ENCODE results near the gene SLC9A8.
"Not testable (repeated sequence)": the region's sequence is repeated elsewhere in the genome, so short reads cannot be mapped to it uniquely, and the experiment has no call there.

Gene SLC9A8

DNA sequence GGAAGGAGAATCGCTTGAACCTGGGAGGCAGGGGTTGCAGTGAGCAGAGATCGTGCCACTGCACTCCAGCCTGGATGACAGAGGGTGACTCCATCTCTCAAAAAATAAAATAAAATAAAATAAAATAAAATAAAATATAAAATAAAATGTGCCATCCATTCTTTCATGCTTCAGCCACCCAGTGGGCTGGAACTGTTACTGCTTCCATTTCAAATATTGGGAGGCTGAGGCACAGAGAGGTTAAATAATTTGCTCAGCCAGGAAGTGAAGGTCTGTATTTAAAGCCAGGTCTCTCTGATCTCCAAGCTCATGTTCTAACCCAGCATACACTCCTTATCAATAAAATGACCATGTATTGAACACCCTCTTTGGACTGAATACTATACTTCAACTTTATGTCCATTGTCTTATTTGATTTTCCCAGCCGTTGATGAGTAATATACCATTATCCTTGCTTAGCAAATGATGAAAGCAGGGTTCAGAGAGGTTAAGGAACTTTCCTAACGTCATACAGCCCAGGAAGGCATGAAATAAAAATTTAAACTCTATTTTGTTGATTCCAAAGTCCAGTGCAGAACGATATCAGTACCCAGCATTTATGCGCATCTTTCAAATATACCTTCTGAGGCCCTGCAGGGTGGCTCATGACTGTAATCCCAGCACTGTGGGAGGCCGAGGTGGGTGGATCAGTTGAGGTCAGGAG is 25.8 kb upstream of the SLC9A8 start:
- in situ Hi-C loops (cut with HindIII; ENCODE audit: low sequenced_read_pairs) = no loop called here

DNA sequence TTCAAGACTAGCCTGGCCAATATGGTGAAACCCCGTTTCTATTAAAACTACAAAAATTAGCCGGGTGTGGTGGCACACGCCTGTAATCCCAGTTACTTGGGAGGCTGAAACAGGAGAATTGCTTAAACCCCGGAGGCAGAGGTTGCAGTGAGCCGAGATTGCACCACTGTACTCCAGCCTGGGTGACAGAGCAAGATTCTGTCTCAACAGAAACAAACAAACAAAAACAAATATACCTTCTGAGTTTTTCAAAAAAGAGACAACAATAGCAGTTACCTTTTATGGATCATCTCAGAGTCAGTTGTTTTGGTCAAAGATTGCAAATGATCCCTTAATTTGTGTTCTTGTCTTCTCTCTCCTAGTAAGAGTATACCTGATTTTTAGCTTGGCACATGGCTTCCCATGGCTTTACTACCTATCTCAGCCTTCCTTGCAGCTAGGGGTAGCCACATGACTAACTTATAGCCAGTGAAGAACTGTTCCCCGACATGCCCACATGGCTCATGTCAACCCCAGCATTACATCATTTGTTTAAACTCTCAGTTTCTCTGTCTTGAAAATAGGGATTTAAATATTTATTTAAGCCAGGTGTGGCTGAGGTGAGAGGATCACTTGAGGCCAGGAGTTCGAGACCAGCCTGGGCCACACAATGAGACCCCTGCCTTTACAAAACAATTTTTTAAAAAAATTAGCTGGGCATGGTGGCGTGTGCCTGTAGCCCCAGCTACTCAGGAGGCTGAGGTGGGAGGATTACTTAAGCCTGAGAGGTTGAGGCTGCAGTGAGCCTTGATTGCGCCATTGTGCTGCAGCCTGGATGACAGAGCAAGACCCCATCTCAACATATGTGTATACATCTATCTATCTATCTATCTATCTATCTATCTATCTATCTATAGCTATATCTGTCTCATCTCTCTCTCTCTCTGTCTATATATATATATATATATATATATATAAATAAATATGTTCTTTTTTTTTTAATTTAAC is 25.0 kb upstream of the SLC9A8 start:
- in situ Hi-C loops (cut with HindIII; ENCODE audit: low sequenced_read_pairs) = no loop called here

DNA sequence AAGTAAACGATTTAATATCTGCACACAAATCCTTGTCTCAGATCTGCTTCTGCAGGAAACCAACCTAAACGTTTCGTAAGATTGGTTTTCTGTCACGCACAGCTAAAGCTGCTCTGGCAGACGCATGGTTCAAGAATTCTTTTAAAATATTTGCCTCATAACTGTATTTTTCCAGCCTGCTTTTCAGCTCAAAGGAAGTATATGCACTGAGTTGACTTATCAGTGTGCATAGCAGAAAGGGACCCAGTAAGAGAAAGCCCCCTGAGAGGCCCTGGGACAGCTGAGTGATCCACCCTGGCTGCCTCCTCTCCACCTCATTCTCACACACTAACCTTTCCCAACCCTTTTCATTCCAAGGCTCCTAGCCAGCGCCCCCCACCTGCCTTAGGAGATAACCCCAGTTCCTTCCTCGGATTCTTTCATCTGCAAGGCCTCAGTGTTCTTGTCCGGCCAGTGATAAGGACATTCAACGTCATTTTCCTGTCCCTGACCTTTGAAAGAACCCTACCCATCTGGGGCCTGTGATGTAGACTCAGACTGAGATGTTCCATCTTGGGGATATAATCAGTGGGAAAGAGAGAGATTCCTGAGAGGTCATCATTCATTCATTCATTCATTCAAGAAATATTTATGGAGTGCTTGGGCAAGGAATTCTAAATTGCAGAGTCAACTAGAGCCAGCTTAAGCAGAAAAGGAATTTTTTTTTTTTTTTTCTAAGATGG is 22.4 kb upstream of the SLC9A8 start:
- in situ Hi-C loops (cut with HindIII; ENCODE audit: low sequenced_read_pairs) = no loop called here

DNA sequence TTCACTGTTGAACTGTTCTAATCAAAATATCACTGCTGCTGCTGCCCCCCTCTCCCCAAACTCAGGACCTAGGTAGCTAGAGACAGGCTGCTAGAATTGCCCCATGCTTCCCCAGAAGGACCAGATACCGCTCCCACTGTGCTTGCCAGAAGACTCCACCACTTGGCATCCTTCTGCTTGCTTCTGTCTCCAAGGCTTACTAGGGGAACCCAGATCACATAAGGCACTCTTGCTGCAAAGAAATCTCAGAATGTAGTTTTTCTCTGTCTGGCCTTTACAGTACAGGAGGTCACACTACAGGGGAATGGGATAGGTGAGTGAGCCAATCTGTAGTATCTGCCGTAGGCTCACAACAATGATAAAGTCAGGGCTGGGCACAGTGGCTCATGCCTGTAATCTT is 21.5 kb upstream of the SLC9A8 start:
- in situ Hi-C loops (cut with HindIII; ENCODE audit: low sequenced_read_pairs) = no loop called here

DNA sequence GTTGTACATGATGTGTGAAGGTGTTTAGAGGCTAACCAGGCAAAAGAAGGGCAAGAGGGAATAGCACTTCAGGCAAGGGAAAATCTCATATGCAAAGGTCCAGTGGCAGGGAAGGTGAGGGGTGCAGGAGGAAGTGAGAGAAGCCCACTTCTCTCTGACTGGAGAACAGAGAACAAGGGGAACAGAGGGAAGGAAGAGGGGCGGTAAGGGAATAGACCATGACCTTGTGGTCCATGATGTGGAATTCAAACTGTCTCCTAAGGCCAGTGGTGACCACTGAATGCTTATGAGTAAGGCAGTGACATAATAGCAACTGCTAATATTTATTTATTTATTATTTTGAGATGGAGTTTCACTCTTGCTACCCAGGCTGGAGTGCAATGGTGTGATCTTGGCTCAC is 20.6 kb upstream of the SLC9A8 start:
- in situ Hi-C loops (cut with HindIII; ENCODE audit: low sequenced_read_pairs) = no loop called here

DNA sequence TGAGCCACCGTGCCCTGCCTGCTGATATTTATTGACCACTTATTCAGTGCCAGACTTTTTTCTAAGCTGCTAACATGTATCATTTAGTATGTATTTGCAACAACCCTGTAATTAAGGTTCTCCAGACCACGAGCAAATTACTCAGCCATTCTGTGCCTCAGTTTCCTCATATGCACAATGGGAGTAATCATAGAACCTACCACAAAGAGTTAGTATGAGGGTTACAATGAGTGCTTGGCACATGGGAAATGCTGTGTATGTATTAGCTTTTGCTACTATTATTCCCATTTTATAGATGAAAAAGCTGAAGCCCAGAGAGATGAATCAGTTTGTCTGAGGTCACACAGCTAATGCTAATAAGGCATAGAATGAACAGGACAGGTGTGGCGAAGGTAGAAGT is 20.0 kb upstream of the SLC9A8 start:
- in situ Hi-C loops (cut with HindIII; ENCODE audit: low sequenced_read_pairs) = no loop called here

DNA sequence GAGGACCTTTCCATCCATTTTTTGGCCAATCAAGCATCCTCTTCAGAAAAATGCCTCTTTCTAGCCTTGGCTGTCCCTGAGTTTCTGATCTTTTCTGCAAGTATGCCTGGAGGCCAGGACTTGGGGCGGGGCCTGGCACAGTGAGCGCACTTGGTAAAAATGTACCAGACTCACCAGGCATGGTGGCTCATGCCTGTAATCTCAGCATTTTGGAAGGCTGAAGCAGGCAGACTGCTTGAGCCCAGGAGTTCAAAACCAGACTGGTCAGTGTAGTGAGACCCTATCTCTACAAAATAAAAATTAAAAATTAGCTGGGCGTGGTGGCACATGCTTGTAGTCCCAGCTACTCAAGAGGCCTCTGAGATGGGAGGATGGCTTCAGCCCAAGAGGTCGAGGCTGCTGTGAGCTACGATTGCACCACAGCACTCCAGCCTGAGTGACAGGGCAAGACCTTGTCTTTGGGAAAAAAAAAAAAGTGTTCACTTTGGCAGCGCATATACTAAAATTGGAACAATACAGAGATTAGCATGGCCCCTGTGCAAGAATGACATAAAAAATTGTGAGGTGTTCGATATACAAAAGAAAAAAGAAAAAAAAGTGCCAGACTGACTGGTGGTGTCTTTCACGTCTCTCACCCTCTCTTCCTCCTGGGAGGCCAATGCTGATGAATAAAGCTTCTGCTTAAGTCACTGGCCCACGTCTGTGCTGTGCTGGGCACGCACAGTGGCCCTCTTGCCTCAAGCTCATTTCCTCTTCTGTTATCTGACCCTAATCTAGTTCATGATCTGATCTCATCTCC is 18.1 kb upstream of the SLC9A8 start:
- in situ Hi-C loops (cut with HindIII; ENCODE audit: low sequenced_read_pairs) = no loop called here

DNA sequence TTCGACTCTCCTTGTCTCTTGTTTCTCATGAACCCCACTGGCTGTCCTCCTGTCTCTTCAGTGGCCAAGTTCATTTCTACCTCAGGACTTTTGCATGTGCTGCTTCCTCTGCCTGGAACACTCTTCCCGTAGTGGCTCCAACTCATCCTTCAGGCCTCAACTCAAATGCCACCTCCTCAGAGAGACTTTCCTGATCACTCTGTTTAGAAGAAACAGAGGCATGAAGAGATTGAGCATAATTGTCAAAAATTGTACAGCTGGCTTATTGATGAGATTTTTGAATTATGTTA is 17.5 kb upstream of the SLC9A8 start:
- in situ Hi-C loops (cut with HindIII; ENCODE audit: low sequenced_read_pairs) = no loop called here

DNA sequence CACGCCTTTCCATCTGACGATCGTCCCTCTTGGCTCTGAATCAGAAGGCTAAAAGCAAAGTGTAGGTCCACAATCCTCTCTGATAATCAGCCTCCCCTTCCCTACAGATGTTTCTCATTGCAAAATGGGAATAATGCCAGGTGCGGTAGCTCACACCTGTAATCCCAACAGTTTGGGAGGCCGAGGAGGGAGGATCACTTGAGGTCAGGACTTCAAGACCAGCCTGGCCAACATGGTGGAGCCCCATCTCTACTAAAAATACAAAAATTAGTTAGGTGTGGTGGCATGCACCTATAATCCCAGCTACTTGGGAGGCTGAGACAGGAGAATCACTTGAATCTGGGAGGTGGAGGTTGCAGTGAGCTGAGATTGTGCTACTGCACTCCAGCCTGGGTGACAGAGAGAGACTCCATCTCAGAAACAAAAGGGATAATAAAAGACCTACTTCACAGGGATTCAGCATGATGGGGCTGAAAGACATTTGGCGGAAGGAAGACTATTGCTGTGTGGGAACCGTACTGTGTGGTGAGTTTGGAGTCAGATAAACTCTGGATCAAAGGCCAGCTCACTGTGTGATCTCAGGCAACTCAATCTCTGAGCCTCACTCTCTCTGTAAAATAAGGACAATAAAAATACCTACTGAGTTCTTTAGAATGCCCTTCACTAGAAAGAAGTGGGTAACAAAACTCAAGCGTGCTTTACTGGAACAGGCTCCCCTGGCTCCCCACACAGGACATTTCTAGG is 15.9 kb upstream of the SLC9A8 start:
- in situ Hi-C loops (cut with HindIII; ENCODE audit: low sequenced_read_pairs) = no loop called here

DNA sequence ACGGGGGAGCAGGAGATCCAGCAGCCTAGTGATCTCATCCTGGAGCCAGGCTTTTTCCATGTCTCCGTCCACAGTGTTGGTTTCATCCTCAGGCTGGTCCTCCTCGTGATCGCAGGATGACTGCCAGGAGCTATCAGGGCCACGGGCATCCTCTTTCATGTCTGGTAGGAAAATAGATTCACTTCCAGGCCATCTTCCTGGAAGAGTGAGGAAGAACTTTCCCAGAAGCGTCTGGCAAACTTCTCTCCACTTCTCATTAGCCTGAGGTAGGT is 15.3 kb upstream of the SLC9A8 start:
- in situ Hi-C loops (cut with HindIII; ENCODE audit: low sequenced_read_pairs) = no loop called here

DNA sequence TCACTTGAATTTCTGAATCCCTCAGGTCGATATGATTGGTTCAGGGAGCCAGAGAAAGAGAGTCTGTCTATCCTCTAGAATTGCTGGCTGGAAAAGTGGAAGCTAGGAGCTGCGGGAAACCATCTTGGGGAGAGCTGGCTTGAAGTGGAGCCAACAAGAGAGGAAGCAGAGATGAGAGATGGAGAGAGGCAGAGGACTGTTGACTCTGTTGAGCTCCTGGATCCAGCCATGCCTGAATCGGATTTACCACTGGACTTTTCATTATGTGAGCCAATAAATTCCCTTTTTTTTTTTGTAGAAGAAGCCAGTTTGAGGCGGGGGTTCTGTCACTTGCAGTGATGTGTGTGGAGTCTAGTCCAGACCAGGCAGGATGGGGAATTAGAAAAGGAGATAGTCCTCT is 13.9 kb upstream of the SLC9A8 start:
- in situ Hi-C loops (cut with HindIII; ENCODE audit: low sequenced_read_pairs) = no loop called here

DNA sequence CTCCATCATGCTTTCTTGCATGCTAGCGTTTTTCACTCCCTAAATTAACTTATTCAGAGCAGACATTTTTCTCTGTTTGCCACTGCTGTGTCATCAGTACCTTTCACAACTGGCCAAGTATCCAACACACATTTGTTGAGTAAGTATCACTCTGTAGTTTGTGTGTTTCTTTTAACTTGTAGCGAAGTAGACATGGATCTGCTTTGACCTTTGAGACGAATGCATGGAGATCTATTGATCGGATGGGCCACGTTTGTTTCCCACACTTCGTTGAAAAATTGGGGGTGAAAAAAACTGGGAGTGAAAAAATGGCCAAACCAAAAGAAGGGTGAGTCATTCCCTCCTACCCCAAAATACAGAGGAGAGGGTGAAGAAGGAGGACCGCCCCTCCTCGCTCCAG is 12.9 kb upstream of the SLC9A8 start:
- in situ Hi-C loops (cut with HindIII; ENCODE audit: low sequenced_read_pairs) = no loop called here

DNA sequence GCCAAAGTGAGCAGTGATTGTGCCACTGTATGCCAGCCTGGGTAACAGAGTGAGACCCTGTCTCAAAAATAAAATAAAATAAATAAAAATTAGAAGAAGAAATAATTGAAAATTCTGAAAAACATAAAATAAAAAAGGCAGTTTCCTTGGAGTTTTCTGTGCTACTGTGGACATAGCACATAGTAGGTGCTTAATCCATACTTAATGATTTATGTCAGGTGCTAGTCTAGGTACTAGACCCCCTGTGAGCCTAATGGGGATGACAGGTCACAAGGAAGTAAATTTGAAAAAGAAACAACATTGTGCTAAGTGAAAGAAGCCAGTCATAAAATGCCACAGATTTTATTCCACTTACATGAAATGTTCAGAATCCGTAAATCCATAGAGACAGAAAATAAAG is 9.2 kb upstream of the SLC9A8 start:
- in situ Hi-C loops (cut with HindIII; ENCODE audit: low sequenced_read_pairs) = no loop called here

DNA sequence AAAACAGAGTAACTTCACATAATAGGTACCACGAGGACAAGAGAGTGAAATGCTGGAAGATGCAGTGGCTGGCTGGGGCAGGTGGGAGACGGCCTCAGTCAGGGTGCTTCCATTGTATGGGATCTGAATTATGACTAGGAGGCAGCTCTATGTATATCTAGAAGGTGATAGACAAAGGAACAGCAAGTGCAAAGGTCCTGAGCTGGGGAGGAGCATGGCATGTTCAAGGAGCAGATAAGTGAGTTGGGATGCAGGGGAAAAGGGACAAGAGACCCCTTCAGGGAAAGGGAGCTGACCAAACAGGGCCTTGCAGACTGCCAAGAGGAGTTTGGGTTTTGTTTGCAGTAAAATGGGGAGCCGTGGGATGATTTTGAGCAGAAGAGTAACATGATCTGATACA is 8.3 kb upstream of the SLC9A8 start:
- in situ Hi-C loops (cut with HindIII; ENCODE audit: low sequenced_read_pairs) = no loop called here

DNA sequence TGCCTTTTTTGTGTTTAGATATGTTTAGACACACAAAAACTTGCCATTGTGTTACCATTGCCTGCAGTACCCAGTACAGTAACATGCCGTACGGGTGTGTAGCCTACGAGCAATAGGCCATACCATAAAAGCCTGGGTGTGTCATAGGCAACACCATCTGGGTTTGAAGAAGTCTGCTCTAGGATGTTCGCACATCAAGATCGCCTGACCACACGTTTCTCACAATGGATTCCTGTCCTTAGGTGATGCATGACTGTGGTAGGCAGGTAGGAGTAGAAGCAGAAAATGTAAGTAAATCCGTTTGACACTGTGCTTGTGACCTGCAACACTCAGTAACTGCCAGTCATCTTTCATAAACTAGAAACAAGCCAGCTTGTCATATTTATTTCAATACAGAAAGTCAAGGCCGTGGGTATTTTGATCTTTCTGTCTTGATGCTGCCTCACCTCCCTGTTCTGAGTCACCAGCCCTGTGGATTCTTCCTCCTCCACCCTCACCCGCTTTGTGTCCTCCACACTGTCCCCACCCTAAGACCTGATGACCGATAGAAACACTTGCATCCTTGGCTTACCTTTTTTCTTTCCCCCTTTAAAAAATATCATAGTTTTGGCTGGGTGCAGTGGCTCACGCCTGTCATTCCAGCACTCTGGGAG is 7.3 kb upstream of the SLC9A8 start:
- in situ Hi-C loops (cut with HindIII; ENCODE audit: low sequenced_read_pairs) = not testable (repeated sequence)

DNA sequence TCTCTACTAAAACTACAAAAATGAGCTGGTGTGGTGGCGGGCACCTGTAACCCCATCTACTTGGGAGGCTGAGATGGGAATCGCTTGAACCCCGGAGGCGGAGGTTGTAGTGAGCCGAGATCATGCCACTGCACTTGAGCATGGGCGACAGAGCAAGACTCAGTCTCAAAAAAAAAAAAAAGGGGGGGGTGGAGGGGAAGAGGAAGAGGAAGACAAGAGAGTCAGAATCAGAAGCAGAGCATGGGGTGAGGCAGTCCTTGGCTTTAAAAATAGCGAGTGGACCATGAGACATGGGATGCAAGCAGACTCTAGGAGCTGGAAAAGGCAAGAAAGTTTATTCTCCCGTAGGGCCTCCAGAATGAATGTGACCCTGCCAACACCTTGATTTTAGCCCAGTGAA is 3.9 kb upstream of the SLC9A8 start:
- in situ Hi-C loops (cut with HindIII; ENCODE audit: low sequenced_read_pairs) = no loop called here

DNA sequence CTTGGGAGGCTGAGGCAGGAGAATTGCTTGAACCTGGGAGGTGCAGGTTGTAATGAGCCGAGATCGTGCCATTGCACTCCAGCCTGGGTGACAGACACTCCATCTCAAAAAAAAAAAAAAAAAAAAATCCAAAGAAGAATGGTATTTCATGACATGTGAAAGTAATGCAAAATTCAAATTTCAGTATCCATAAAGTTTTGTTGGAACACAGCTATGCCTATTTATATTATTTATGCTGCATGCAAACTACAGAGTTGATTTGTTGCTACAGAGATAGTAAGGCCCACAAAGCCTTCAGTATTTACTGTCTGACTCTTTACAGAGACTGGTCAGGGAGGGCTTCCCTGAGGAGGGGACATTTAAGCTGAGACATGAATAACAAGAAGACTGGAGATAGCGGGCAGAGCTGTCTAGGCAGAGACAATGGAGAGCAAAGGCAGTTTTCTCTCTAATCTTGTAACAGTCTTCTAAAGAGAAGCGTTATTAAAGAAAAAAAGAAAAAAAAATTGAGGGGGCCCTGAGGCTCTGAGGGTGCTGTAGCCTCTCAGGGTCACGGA is 2.7 kb upstream of the SLC9A8 start:
- in situ Hi-C loops (cut with HindIII; ENCODE audit: low sequenced_read_pairs) = no loop called here

DNA sequence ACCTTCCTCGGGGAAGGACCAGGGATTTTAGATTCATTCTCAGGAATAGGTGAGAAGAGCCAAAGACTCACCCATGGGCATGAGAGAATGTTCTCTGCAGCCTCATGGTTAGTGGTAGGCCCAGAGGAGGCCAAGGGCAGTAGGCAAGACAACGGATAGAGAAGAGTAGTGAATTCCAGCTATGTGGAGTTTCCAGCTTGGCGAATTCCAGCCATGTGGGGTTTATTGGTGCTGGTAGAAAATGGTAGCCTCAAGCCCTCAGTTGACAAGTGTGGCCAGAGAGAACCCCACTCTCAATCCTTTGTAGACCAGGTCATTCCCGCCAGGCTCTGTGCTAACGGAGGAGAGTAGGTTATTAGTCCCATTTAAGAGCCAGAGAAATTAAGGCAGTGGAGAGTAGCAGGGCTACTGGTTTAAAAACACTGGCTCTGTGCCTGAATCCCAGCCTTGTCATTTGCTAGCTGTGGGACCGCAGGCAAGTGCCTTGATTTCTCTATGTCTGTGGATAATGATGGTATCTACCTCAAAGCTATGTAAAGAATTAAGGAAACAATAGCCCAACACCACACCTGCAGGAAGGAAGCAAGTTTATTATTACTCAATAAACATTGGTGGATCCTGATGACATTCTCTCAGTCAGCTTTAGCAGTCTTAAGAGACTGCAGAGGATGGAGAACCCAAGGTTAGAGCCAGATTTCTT is 2.0 kb upstream of the SLC9A8 start:
- in situ Hi-C loops (cut with HindIII; ENCODE audit: low sequenced_read_pairs) = no loop called here

DNA sequence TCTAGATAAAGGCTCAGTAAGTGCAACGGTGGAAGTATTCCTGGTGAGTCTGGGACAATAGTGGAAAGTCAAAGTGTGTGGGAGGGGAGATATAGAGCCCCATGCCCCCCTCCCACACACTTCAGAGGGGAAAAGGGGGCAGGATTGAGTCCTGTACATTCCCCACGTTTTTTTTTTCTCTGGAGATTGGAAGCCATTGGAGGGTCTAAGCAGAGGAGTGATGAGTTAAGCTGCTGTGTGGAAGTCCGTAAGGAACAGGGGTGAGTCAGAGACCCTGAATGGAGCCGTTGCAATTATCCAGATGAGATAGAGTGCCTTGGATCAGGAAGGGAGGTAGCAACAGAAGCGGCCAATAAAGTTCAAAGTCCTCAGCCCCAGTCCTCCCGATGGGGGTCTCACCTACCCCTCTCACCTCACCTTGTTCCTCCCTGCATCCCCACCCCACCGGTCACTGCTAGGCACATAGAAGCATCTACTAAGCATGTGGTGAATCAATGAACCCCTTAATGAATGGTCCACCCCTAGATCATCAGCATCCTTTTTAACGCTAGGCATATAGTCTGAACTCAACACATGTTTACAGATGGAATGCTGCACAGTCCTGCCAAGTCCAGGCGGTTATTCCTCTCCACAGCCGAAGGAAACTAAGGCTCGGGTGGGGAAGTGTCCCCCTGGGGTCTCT is 662 bp upstream of the SLC9A8 start:
- in situ Hi-C loops (cut with HindIII; ENCODE audit: low sequenced_read_pairs) = no loop called here
